GM18505 (cell line): Measurements from ENCODE around the gene CARS1.

Source experiments
- ATAC-seq: cut with Tn5 transposase; IDR thresholded peaks from one replicate; pipeline ENCODE4 v1.9.1; 2021; ENCODE audit not compliant: unreplicated experiment
- POLR2A ChIP-seq: IDR thresholded peaks from 4 replicates; pipeline ENCODE4 v1.6.1; 2011; ENCODE audit warnings: borderline replicate concordance; ENCODE audit not compliant: insufficient read depth, insufficient read length; ENCODE audit errors: extremely low read depth

Gene CARS1

GRCh38 chr11:3093281-3094191 lies 36.3 kb upstream of the CARS1 start:
- no peak for ATAC-seq
- no peak for TF ChIP-seq POLR2A

GRCh38 chr11:3092603-3093141 lies 35.4 kb upstream of the CARS1 start:
- no peak for TF ChIP-seq POLR2A
- no peak for ATAC-seq

DNA sequence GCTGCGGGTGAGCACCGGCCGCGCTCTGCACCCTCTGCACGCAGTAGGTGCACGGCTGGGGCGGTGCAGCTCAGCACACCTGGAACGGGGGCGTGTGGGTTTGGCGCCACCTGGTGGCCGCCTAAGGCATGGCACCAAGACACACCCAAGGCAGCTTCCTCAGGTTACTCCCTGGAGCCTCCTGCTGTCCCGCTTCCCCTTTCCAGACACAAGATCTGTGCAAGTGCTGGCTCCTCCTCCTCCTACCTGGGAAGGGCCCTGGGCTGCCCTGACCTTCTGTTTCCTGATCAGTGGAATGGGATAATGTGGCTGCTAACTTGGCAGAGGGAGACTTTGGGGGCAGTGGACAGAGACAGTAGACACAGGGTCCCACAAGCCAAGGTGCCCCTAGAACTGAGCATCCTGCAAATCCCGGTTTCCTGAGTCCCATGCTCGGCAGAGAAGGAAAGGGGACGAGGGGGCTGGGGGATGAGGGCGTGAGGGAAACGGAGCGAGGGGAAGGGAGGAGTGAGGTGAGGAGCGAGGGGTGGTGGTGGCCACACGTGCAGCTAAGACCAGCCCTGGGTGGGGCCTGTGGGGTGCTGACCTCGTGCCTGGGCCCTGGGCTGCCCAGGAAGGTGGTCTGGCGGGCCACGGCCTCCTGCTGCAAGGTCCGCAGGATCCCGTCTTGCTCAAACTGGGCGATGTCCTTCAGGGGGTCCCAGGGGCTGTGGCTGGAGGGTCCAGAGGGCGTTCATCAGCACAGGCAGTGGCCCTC lies 34.8 kb upstream of the CARS1 start:
- ATAC-seq: peak; percentile 71
- no peak for TF ChIP-seq POLR2A

GRCh38 chr11:3091081-3091845 lies 34.0 kb upstream of the CARS1 start:
- no peak for ATAC-seq
- TF ChIP-seq POLR2A: no peak

GRCh38 chr11:3090096-3090901 lies 33.1 kb upstream of the CARS1 start:
- TF ChIP-seq POLR2A: no peak
- ATAC-seq: no peak

DNA sequence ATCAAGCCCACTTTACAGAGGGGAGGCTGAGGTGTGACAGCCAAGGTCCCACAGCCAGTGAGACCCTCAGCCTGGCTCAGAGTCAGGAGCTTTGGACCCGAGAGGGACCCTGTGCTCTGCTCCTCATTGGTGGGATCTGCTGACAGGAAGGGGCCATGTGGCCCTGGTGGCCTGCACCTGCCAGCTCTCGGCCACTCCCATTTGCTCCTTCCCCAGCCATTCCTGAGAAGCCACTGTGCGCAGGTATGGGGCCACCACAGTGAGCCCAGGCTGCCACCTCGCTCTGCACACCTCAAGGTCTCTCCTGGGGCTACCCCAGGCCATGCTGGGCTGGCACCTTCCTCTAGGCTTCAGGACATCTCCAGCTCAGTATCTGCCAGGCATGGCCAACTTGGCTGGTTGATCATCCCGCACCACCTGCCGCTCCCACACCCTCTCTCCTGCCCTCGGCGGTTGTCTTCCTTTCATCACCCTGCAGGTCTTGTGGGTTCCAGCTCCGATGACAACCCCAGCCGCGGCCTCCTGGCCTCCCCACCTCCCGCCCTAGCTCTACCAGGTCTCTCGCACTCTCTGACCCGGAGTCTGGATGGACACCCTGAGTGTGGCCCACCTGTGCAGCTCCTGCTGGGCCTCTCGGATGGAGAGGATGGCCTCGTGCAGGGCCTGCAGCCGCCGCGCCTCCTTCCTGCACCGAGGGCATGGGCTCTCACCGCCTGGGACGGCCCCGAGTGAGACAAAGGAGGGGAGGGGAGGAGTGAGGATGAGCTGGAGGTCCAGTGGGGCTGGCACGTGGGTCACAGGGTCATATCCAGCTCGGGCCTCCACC lies 32.2 kb upstream of the CARS1 start:
- ATAC-seq: no peak
- TF ChIP-seq POLR2A: no peak

GRCh38 chr11:3088806-3089205 lies 31.6 kb upstream of the CARS1 start:
- TF ChIP-seq POLR2A: no peak
- ATAC-seq: no peak

GRCh38 chr11:3087821-3088800 lies 30.9 kb upstream of the CARS1 start:
- no peak for TF ChIP-seq POLR2A
- no peak for ATAC-seq

- no peak for ATAC-seq
- no peak for TF ChIP-seq POLR2A
Measured at GRCh38 chr11:3087373-3087772, 30.1 kb upstream of the CARS1 start.

GRCh38 chr11:3086671-3087150 lies 29.5 kb upstream of the CARS1 start:
- TF ChIP-seq POLR2A: no peak
- no peak for ATAC-seq
